Measurements from ENCODE around the gene LOXL1.
"Not testable (repeated sequence)": the region's sequence is repeated elsewhere in the genome, so short reads cannot be mapped to it uniquely, and the experiment has no call there.

The LOXL1 gene

DNA sequence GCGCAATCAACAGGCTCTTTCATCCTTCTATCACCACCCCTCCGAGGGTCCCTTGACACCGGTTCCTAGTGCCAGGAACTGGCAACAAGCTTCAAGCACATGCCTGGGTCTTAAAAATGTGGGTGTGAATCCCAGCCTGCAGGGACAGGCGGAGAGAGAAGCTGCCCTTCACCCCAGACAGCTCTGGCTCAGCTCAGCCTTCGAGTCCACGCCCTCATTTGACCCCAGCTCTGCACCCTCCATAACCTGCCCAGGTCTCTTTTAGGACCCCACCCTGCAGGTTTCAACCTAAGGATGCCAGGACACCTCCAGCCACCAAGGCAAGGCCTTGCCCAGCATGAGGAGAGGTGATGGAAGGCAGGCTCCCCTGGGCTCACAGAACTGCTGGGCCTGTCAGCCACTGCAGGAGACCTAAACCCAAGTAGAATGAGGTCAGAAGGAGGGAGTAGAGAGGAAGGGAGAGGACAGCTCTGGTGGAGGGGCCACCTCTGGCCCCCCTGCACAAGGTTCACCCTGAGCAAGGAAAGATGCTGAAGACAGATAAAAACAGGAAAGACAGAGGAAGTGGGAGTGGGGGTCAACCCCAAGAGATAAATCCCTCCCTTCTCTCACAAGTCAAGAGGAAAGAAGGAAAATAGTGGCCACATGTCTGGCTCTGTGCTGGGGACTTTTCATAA lies 2.6 kb upstream of the LOXL1 start:
- no peak for DNase-seq

DNA sequence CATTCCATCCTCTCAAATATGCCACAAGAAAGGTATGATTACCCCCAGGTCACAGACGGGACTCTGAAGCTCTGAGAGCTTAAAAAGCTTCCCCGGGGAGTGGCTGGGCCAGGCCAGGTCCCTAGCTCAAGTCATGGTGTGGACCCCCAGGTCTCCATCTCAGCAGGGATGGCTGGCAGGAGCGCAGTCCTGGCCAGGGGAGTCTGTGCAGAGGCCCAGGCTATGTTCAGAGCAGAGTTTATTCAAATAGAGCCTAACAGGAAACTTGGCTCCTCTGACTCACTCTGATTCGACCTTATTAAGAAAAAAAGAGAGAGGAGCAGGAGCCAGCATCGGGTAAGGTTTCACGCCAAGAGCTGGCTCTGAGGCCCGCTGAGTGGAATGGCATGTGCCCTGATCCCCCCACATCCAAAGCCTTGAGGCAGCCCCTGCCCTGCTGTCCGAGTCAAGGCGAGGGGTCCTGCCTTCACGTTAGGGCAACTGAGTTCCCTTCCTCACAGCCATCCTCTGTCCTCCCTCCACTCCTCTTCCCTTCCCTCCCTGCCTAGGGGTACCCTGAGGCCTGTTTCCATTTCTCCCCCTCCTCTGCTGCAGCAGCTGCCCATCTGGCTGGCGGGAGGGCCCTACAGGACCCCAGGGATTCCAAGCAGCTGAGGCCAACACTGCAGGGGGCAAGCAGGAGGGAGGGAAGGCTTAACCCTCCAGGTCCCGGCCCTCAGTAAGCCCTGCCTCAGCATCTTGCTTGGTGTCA lies 1.9 kb upstream of the LOXL1 start:
- DNase-seq, result no peak

DNA sequence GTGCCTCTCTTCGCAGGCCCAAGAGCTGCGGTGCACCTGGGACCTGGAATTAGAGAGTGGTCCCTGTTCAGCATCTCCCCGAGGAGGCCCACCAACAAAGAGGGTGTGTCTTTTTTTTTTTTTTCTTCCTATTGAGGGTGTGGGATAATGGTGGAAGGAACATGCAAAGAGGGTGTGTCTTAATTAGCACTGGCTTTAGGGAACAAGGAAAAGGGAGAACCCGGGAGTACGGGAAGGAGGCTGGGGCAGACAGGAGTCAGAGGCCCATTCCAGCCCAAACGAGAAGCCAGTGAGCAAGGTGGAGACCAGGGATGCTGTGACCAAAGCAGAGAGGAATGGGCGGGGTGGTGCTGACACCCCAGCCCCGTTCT lies 429 bp upstream of the LOXL1 start:
- no peak for DNase-seq

DNA sequence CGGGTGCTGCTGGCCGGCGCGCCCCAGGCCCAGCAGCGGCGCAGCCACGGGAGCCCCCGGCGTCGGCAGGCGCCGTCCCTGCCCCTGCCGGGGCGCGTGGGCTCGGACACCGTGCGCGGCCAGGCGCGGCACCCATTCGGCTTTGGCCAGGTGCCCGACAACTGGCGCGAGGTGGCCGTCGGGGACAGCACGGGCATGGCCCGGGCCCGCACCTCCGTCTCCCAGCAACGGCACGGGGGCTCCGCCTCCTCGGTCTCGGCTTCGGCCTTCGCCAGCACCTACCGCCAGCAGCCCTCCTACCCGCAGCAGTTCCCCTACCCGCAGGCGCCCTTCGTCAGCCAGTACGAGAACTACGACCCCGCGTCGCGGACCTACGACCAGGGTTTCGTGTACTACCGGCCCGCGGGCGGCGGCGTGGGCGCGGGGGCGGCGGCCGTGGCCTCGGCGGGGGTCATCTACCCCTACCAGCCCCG lies 777 bp downstream of the LOXL1 start:
- peak; percentile 51 for DNase-seq

DNA sequence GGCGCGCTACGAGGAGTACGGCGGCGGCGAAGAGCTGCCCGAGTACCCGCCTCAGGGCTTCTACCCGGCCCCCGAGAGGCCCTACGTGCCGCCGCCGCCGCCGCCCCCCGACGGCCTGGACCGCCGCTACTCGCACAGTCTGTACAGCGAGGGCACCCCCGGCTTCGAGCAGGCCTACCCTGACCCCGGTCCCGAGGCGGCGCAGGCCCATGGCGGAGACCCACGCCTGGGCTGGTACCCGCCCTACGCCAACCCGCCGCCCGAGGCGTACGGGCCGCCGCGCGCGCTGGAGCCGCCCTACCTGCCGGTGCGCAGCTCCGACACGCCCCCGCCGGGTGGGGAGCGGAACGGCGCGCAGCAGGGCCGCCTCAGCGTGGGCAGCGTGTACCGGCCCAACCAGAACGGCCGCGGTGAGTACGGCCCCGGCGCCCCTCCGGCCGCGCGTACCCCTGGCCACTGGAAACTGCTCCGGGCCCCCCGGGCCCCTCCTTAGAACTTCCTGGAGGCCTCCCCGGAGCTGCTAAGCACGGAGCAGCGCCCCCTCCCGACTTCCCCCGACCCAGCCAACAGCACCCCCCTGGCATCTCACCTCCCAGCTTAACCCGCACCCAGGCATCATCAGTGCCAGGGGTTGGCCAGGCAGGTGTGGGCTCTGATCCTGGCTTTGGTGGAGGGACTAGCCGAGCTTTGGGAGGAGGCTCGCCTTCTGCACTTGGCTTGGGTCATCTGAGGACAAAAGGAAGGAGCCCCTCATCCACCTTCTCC lies 1.4 kb downstream of the LOXL1 start:
- DNase-seq, result peak; percentile 85

DNA sequence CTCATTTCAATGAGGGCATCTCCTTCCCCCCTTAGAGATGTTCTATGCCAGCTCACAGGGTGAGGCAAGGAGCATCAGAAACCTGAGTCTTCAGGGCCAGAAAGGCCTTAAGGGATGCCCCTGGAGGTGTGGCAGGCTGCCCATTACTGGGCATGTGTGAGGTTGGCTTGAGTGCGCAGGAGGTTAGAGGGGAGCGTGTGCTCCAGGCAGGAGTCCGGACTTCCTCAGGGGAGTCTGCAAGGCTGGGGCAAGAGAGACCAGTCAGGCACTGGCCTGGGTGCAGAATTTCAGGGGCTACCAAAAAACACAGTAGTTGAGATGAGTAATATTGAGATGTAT lies 1.9 kb downstream of the LOXL1 start:
- DNase-seq, result no peak

DNA sequence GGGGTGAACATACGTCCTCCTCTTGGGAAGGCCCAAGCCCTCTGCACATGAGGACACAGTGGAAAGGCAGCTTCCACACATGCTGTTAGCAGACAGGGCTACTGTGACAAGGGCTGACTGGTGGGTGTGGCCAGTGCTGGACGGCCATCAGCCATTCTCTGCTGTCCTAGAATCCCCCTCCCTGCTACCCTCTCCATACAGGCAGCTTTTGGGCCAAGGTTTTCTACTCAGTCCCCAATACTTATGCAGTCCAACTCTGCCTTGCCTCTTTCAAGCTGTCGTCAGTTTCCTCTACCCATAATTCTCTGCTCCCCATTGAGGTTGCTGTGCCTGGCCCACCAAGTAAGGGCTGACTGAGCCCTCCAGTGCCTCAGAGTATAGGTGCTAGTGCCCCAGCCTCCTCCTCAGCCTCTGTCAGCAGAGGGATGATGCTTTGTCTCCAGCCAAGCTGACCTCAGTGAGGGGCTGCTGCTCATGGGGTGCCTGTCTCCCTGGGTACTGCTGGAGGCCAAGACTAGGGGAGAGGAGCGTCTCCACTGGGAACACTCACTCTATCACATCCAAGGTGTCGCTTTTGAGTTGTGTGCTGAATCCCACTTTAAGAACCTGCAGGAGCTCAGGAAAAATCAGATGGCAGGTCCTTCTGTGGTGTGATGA lies 2.8 kb downstream of the LOXL1 start:
- no peak for DNase-seq

DNA sequence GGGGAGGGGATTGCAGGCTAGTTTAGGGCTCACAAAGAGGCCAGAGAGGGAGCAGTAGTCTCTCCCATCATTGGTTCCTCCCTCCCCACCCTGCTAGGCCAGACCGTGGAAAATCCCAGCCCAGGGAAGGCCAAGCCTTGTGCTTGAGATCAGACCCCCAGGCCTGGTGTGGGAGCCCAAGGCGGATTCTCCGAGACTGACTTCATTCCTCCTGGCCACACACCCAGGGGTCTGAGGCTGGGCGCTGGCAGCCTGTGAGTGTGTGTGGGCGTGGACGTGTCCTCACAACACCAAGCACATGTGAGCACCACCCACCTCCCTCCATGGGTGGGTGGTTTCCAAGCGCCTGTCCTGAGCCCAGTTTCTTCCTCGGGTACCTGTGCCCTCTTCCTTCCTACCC lies 4.1 kb downstream of the LOXL1 start:
- no peak for DNase-seq

DNA sequence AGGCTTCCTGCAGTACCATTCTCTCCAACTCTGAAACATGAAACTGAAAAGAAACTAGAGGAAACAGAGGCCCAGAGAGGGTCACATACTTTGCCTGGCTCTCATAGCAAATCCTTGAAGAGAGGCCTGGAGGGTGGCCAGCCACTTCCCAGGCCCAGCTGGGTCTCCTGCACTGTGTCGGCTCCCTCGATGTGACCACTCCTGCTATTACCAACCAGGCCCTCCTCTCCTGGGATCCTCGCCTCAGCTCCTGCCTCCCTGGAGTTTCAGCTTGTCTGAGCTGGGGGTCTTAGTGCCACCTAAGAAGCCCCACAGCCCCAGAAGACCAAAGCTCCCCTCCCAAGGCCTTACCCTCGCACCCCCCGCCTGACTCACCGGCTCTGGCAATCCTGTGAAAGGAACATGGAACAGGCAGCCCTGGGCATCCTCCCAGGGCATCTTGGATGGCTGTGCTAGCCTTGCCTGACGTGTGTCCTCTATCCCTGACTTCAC lies 4.6 kb downstream of the LOXL1 start:
- no peak for DNase-seq

DNA sequence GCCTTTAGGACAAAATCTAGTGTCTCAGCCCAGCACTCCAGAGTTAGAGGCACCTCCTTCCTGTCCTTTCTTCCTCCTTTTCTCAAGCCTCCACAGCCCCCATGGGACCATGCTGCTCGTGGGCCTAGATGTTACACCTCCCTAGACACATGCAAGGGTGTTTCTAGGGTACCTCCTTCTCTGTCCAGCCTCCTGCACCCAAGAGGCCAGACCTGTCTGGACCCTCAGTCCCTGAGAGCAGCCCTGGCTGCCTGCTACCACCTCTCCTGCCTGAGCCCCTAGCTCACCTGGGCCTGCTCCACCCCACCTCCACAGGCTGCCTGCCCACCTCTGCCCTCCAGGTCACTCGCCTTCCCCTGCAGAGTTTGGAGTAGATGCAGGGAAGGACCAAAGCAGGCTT lies 5.2 kb downstream of the LOXL1 start:
- no peak for DNase-seq

DNA sequence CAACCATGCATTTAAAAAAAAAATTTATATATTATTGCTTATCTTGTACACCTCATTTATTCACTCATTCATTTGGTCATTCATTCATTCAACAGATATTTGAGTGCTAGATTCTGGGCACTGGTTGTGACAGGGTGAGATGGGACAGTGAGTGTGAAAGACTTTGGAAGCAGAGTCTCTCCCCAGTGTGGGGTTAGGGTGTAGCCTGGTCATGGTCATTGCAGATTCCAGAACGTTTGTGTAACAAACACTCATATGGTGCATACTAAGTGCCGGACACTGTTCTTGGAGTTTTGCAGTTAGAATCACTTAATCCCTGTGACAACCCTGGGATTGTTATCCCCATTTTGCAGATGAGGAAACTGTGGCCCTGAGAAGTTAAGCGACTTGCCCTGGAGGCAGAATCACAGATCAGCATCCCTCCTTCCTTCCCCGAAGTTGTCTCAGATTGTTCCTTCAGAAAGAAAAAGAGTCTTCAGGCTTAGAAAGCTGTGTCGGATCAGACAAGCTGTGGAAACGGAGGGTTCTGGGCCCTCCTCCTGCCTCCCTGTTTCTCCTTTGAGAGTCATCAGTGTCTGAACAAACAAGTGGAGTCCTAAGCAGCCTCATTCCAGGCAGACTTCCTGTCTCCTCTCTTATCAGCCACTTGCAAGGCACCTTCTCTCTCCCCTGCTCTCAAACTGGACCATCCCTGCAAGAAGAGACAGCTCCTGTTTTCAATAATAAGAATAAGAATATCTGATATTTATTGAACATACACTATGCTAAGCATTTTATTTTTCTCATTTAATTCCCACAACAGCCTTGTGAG lies 6.3 kb downstream of the LOXL1 start:
- DNase-seq, result no peak

DNA sequence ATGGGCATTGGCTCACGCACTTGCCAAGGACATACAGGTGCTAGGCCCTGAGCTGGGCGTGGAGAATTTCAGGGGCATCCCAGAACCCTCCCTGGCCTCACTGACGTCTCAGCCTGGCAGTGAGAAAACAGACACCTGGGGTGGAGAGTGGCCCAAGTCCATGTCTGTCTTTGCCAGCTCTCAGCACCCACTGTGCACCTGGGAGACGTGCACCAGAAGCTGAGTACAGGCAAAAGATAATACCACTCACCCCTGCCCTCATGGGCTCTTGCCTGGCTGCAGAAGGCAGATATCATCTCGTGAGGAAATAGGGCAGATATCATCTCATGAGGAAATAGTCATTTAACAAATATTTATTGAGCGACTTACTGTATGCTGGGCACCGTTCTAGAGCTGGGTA lies 8.0 kb downstream of the LOXL1 start:
- DNase-seq, result no peak

DNA sequence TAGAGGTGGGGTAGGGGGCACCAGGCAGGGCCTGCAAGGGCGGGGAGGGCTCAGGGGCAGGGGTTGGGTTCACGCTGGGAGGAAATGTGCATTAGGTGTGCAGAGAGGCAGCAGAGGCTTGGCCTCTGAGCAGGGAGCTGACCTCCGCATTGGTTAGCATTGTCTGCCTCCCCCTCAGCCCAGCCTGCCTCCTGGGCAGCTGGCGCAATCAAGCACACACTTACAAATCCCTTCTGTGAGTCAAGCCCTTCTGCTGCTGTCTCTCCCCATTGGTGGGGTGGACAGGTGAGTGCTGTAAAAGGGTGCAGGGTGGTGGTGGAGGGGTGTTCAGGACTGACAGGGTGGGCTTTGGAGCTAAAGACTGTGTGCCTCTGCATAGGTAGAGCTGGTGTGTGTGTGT lies 9.3 kb downstream of the LOXL1 start:
- DNase-seq, result no peak

DNA sequence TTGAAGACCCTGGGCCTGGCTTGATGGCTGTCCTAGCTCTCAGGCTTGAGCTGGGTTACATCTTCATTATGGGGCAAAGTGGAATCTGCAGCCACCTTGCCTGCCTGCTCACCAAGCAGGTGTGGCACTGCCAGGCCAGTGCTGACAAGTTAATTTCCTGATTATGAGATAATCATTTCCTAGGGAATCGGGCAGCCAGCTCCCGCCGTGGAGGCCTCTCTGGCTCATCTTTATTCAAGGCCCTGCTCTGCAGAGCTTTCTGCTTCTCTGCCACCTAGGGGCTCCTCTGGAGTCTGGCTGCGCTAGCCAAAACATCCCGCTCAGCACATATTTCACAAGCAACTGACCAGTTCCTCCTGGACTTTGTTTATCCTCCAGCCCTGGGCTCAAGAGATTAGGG lies 9.9 kb downstream of the LOXL1 start:
- DNase-seq, result no peak

DNA sequence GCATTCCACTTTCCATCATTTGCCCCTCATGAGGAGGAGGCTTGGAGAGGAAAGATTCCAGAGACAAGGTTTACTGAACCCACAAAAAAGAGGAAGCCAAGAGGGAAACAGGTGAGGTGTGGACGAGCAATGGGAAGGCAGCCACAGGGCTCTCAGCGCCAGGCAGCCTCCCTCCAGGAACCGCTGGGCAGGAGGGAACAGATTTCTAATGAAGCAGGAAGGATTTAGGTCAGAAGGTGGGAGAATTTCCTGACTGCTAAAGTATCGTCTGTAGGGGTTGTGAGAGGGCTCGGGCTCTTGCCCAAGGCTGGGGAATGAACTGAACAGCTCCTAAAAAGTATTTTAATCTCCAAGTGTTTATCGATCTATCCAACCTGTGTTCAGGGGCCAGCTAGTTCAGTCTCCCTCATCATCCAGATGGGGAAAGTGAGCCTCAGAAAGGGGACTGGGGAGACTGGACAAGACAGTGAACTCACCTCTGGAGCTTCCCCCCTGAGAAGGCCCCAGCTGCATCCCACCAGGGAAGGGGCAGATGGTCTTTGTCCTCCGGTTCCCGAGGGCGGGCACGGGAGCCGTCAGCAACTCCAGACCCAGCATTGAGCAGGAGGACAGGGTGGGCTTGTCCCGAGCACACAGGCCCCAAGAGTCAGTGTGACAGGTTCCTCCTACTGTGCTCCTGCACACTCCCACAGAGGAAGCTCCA lies 10.5 kb downstream of the LOXL1 start:
- DNase-seq, result no peak

DNA sequence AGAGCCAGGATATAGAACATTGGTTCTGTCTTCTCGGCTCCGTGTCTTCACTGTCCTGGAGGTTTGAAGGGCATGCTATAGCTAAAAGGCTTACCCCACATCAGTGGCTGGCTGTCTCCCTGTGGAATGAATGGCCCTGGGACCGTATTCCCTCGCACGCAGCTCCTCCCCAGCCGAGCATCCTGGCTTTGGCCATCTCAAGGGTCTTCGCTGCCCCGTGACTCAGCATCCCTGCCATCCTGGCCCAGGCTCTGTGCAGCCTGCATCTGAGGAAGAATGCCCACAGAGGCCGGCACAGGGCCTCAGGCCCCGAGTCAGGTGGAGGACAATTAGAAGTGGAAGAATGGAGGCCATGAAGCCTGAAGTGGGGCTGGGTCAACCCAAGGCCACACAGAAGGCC lies 11.0 kb downstream of the LOXL1 start:
- no peak for DNase-seq

DNA sequence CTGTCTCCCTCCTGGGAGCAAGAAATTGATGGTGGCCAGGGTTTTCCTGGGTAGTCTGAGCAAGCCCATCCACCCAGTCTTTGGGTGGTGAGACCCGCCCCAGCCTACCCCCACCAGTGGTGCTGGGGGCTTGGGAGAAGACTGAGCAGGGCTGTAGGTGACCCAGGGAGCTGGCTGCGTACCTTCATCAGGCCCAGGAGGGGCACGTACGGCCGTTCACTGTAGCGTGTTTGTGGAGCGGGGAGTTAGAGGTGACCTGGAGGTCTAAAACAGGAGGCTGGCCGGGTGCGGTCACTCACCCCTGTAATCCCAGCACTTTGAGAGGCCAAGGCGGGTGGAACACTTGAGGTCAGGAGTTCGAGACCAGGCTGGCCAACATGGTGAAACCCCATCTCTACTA lies 11.5 kb downstream of the LOXL1 start:
- DNase-seq, result no peak

DNA sequence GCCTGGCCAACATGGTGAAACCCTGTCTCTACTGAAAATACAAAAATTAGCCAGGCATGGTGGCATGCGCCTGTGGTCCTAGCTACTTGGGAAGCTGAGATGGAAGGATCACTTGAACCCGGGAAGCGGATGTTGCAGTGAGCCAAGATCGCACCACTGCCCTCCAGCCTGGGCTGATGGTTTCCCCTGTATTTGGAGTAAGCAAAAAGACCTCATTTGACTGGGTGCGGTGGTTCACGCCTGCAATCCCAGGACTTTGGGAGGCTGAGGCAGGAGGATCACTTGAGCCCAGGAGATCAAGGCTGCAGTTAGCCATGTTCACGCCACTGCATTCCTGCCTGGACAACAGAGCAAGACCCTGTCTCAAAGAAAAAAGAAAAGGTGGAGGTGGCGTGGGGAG lies 12.3 kb downstream of the LOXL1 start:
- not testable (repeated sequence) for DNase-seq

DNA sequence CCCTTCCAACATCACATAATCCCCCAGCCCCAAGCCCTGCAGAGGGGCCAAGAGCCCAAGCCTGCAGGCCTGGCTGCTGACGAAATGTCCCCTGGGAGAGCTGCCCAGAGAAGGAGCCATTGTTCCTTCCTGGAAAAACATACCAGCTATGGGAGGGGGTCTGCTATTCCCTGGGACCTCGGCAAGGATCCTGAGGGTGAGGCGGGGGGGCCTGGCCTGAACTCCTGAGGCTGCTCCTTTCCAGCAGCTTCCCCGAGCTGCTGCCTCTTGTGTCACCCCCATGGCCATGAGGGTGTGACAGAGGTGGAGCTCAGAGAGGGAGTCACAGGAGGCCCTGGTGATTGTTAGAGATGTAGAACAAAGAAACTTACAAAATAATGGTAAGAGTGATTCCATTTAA lies 12.9 kb downstream of the LOXL1 start:
- DNase-seq, result no peak

DNA sequence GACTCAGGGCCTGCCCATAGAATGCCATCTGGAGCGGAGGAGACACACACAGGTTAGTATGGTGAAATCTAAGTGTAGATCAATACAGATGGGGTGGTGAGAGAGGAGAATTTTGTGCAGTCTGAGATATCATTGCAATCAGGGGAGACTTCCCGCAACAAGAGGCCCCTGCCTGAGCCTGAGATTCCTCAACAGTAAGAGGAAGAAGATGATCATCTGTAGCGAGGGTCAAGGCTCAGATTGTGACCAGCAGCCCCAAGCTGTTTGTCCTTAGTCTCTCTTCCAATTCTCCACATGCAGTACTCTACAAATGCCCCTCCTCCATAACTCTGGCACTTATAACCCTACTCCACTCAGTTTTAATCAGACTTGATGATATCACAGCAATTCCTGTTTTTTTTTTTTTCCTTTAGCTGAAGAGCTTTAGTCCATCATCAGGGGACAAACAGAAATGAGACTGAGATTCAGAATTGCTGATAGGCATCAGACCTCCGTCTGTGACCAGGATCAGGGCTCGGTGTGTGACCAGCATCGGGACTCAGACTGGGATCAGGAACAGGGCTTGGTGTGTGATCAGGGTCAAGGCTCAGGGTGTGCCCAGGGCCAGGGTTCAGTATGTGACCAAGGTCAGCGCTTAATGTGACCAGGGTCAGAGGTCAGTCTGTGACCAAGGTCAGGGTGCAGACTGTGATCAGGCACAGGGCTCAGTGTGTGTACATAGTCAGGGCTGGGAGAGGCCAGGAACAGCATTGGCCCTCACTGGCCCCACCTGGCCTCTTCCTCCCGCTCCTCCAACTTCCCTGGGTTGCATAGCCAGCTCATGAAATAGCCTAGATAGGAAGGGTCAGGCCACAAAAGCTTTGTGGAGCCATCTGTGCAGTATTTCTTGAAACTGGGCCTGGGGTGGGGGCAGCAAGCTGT lies 14.1 kb downstream of the LOXL1 start:
- DNase-seq, result no peak

DNA sequence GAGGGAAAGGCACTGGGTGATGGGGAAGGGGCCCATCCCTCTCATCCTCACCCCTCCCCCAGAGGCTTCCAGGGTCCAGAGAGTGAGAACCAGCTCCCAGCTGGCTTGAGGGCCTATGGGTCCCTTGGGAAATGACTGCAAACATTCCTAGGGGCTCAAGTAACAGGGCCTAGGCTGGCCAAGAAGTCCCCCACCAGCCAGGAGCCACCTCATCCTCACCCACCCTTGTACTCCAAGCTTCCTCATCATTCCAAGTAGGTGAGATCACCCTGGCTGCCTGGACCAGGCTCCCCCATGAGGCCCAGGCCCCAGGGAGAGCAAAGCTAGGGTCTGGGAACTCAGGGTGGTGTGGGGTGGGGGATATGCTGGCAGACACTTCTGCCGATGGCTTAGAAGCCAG lies 14.8 kb downstream of the LOXL1 start:
- DNase-seq, result no peak
